Adrenal gland (tissue), 12 donors: ENCODE results near the gene CAPN13. TPM values are rescaled to one million over a fixed set of nuclear protein-coding genes. Genes with fewer than 3 reads are reported as not detected.

Experiments
- DNase-seq, 7 donors: peaks; one replicate each; pipeline ENCODE4 v3.0.0-alpha.2; 2019 to 2020
- H3K27ac ChIP-seq, 5 donors: fragments of 200-600 bp; sonication (generic) in 4 of 5; 1 replicate in 3 of 5; 2 replicates in 2 of 5; pipeline versions ENCODE4 v1.5.1 to v1.8.0; 2016 to 2020; ENCODE audit warnings: mild to moderate bottlenecking in 1 of 5
- H3K27me3 ChIP-seq: fragments of 200-600 bp; 2 replicates; pipeline ENCODE4 v1.8.0; 2021
- H3K36me3 ChIP-seq, 2 donors: fragments of 200-600 bp; replicated peaks in 1 of 2; 1 replicate in 1 of 2; 2 replicates in 1 of 2; pipeline versions ENCODE4 v1.5.1 to v1.8.0; 2018 to 2022
- H3K4me1 ChIP-seq, 2 donors: fragments of 200-600 bp; replicated peaks in 1 of 2; 1 replicate in 1 of 2; 2 replicates in 1 of 2; pipeline versions ENCODE4 v1.5.1 to v1.8.0; 2018 to 2021
- H3K4me3 ChIP-seq, 4 donors: fragments of 200-600 bp; sonication (generic) in 3 of 4; one replicate each; pipeline ENCODE4 v1.5.1; 2016 to 2018
- H3K9me3 ChIP-seq, 3 donors: fragments of 200-600 bp; sonication (generic) in 1 of 3; replicated peaks in 1 of 3; 1 replicate in 2 of 3; 2 replicates in 1 of 3; pipeline versions ENCODE4 v1.5.1 to v1.8.0; 2016 to 2021
- POLR2A ChIP-seq, 2 donors: fragments of 450-650 bp; IDR thresholded peaks; one replicate each; pipeline ENCODE4 v1.6.1; 2017; ENCODE audit warnings: antibody characterized with exemption in 2 of 2, mild to moderate bottlenecking in 2 of 2, moderate library complexity in 1 of 2
- WGBS, 4 donors: extraction: QIAGEN DNeasy Blood & Tissue Kit in 2 of 4; methylation state at CpG; one replicate each; pipeline versions ENCODE4 v1.1.5 to v1.1.7; 2013 to 2017; 5-methylcytosine and 5-hydroxymethylcytosine counted together
- intact Hi-C, 2 donors: fragments of 100-400 bp; cut with DNase I; formaldehyde crosslinking; loops; one replicate each; pipeline versions ENCODE4 v1.14.1 to v1.15.0; 2022 to 2023
- polyA plus RNA-seq, 3 donors: library from polyadenylated mRNA; stranded (reverse); fragments of 200-250 nt in 2 of 3; fragments of 350-450 nt in 1 of 3; fragmentation: Illumina TruSeq in 1 of 3; extraction: RNeasy Lipid Tissue Mini Kit (QIAGEN cat#74804) in 1 of 3; gene quantifications; one replicate each; pipeline ENCODE4 v1.2.3, GENCODE V29; 2013 to 2014
- total RNA-seq, 9 donors: library from RNA; depleted of rRNA in 4 of 9; stranded (reverse); fragments of >200 nt in 4 of 9; fragments of 120-200 nt in 1 of 9; fragmentation: NEBNext Ultra II Directional in 1 of 9; extraction: Animal tissue kit (Norgen Biotek cat#: 25700) in 1 of 9; gene quantifications; one replicate each; pipeline versions ENCODE4 v1.1.0 to v1.2.4, GENCODE V29; 2013 to 2023
- TF ChIP-seq, protein P1 (sequence below), 6 experiments: fragments of 450-650 bp in 4 of 6; fragments of 200-600 bp in 2 of 6; sonication (generic) in 1 of 6; IDR thresholded peaks; 1 replicate in 5 of 6; 2 replicates in 1 of 6; pipeline versions ENCODE4 v1.5.1 to v1.8.0; 2016 to 2021; ENCODE audit warnings: antibody characterized with exemption in 6 of 6, mild to moderate bottlenecking in 2 of 6, moderate library complexity in 1 of 6
- donor health status: healthy with polysubstance abuse.
- donor health status: Bipolar disorder and iron deficiency.
- donor health status: DM: yes; HTN: yes; CAD: no.
- donor health status: DM: no; HTN: no; CAD: no.
- donor health status: DM: no; HTN: no; CAD: no.
- donor health status: DM: yes; HTN: yes; CAD: no.

CAPN13 gene
- total and polyA plus RNA-seq, 12 donors = 0.10 to 0.37 (median 0.23) TPM; not detected in 8

- H3K36me3 ChIP-seq = no peaks in the 10 kb centered on the region
- no peak for DNase-seq
- no peaks in the 10 kb centered on the region for H3K27me3 ChIP-seq
- 74 to 86% (median 84%) methylated on average over 3 of the region's 3 CpGs for WGBS, 4 donors
- no peak overlapping the region for H3K4me3 ChIP-seq
- no peak overlapping the region for H3K27ac ChIP-seq
- H3K4me1 ChIP-seq = no peaks in the 10 kb centered on the region
- intact Hi-C loops = no loop called here
- no peaks in the 10 kb centered on the region for H3K9me3 ChIP-seq
- no peak for TF ChIP-seq POLR2A (IDR thresholded peaks at IDR 0.05)
- TF ChIP-seq, protein P1, sequence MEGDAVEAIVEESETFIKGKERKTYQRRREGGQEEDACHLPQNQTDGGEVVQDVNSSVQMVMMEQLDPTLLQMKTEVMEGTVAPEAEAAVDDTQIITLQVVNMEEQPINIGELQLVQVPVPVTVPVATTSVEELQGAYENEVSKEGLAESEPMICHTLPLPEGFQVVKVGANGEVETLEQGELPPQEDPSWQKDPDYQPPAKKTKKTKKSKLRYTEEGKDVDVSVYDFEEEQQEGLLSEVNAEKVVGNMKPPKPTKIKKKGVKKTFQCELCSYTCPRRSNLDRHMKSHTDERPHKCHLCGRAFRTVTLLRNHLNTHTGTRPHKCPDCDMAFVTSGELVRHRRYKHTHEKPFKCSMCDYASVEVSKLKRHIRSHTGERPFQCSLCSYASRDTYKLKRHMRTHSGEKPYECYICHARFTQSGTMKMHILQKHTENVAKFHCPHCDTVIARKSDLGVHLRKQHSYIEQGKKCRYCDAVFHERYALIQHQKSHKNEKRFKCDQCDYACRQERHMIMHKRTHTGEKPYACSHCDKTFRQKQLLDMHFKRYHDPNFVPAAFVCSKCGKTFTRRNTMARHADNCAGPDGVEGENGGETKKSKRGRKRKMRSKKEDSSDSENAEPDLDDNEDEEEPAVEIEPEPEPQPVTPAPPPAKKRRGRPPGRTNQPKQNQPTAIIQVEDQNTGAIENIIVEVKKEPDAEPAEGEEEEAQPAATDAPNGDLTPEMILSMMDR (IDR thresholded peaks at IDR 0.05) = no peak
These were observed 19.7 kb upstream of the CAPN13 start for GRCh38 chr2:30826916-30827315.

DNA sequence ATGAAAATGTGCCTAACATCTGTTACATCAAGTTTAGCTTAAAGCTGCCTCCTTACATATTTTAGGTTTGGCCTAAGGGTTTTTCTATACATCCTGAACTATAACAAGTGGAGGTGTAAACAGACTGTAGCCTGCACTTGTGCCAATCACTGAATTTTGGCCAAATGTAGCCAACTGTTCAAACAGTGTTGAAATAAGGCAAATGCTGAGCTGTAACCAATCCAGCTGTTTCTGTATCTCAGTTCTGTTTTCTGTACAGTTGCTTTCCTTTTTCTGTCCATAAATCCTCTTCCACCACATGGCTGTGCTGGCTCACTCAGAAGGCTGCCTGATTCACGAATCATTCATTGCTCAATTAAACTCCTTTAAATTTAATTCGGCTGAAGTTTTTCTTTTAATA is 19.2 kb upstream of the CAPN13 start:
- Histone ChIP-seq H3K4me1 (no peaks in the 10 kb centered on the region), H3K27me3 (no peaks in the 10 kb centered on the region), H3K36me3 (no peaks in the 10 kb centered on the region), H3K4me3 (no peak overlapping the region), H3K9me3 (no peaks in the 10 kb centered on the region), H3K27ac (no peak overlapping the region)
- DNase-seq = no peak
- WGBS, 4 donors = 54 to 71% (median 67%) methylated on average over 2 of the region's 2 CpGs
- intact Hi-C loops = no loop called here
- TF ChIP-seq, protein P1 (IDR thresholded peaks at IDR 0.05) = no peak
- TF ChIP-seq POLR2A (IDR thresholded peaks at IDR 0.05) = no peak

DNA sequence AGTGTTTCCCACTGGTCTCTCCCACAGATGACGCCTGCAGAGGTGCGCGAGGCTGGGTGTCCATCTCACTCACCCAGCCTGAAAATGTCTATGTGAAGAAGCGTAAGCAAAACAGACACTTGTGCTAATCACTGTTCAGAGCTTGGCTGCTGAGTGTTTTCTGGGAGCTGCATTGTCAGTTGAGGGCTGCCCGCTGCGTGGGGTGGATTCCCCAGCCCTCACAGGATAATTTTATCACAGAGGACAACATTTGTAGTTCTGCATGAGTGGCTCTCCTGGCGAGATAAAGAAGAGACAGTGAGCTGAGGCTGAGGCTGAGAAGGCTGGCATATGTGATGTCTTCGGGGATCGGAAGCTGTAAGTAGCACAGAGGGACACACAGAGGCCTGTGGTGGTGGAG is 16.2 kb upstream of the CAPN13 start:
- 70 to 91% (median 75%) methylated on average over 8 to 9 of the region's 9 CpGs for WGBS, 4 donors
- Histone ChIP-seq H3K9me3 (no peaks in the 10 kb centered on the region), H3K36me3 (no peaks in the 10 kb centered on the region), H3K27me3 (no peaks in the 10 kb centered on the region), H3K27ac (no peak overlapping the region), H3K4me3 (no peak overlapping the region), H3K4me1 (no peaks in the 10 kb centered on the region)
- DNase-seq = no peak
- intact Hi-C loops = no loop called here
- TF ChIP-seq, protein P1 (IDR thresholded peaks at IDR 0.05) = no peak
- TF ChIP-seq POLR2A (IDR thresholded peaks at IDR 0.05) = no peak

DNA sequence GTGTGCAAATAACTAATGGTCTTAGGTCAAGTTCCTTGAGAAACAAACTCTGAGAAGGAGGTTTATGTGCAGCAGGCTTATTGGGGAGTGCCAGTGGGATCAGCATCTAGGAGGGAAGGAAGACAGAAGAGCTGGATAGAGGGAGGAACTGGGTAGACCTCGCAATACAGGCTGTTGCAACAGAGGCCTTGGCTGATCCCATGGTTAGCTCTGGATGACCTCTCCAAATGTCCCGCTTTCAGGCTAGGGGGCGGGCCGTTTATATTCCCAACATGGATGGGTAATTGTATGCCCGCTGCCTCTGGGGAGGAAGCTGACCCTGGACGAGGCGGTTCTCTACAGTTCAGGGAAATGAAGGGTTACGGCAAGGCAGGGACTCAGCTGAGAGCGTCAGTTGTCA is 14.7 kb upstream of the CAPN13 start:
- no peaks in the 10 kb centered on the region for H3K36me3 ChIP-seq
- no peak for TF ChIP-seq POLR2A (IDR thresholded peaks at IDR 0.05)
- TF ChIP-seq, protein P1 (IDR thresholded peaks at IDR 0.05) = no peak
- no peaks in the 10 kb centered on the region for H3K4me1 ChIP-seq
- no peaks in the 10 kb centered on the region for H3K9me3 ChIP-seq
- H3K4me3 ChIP-seq = no peak overlapping the region
- no peaks in the 10 kb centered on the region for H3K27me3 ChIP-seq
- intact Hi-C loops = no loop called here
- no peak overlapping the region for H3K27ac ChIP-seq
- 68 to 83% (median 80%) methylated on average over 9 of the region's 9 CpGs for WGBS, 4 donors
- DNase-seq = no peak
